HepG2 (cell line): Measurements from ENCODE around the gene NUP93. TPM values are rescaled to one million over a fixed set of nuclear protein-coding genes. Genes with fewer than 3 reads are reported as not detected.

Source experiments
- HOXA3 ChIP-seq: sonication (generic); formaldehyde crosslinking; IDR thresholded peaks from 2 replicates; pipeline ENCODE4 v1.5.0; 2020; ENCODE audit warnings: missing genetic modification reagents
- ISX ChIP-seq: sonication (generic); formaldehyde crosslinking; conservative IDR thresholded peaks from 2 replicates; pipeline ENCODE4 v1.5.0; 2020; ENCODE audit warnings: missing genetic modification reagents
- NFE2L1 ChIP-seq: sonication (generic); formaldehyde crosslinking; IDR thresholded peaks from 2 replicates; pipeline ENCODE4 v1.4.0; 2020; ENCODE audit warnings: missing genetic modification reagents, mild to moderate bottlenecking, borderline replicate concordance
- SOX13 ChIP-seq, 3 experiments: fragments of 450-650 bp in 1 of 3; sonication (generic) in 1 of 3; formaldehyde crosslinking in 1 of 3; IDR thresholded peaks in 2 of 3; conservative IDR thresholded peaks in 1 of 3; 2 replicates each; pipeline versions ENCODE4 v1.5.0 to v1.6.1; 2016 to 2020; ENCODE audit warnings: antibody characterized with exemption in 1 of 3, mild to moderate bottlenecking in 1 of 3, missing compliant biosample characterization in 1 of 3, missing genetic modification reagents in 1 of 3, moderate library complexity in 1 of 3
- TCF12 ChIP-seq, 2 experiments: fragments of 450-650 bp in 1 of 2; sonication (generic) in 1 of 2; formaldehyde crosslinking in 1 of 2; IDR thresholded peaks; 2 replicates each; pipeline versions ENCODE4 v1.6.1 to v1.8.0; 2017 to 2022; ENCODE audit warnings: antibody characterized with exemption in 1 of 2, mild to moderate bottlenecking in 1 of 2, missing genetic modification reagents in 1 of 2, moderate library complexity in 1 of 2
- ZC3H13 ChIP-seq: sonication (generic); formaldehyde crosslinking; IDR thresholded peaks from 2 replicates; pipeline ENCODE4 v1.8.1; 2023; ENCODE audit warnings: mild to moderate bottlenecking, missing genetic modification reagents, moderate library complexity
- ZFP1 ChIP-seq: IDR thresholded peaks from 2 replicates; pipeline ENCODE4 v1.6.1; 2016
- ZIK1 ChIP-seq: sonication (generic); formaldehyde crosslinking; IDR thresholded peaks from 2 replicates; pipeline ENCODE4 v1.5.0; 2020; ENCODE audit warnings: mild to moderate bottlenecking, low read depth, missing genetic modification reagents, borderline replicate concordance
- ZNF430 ChIP-seq: sonication (generic); formaldehyde crosslinking; IDR thresholded peaks from 2 replicates; pipeline ENCODE4 v1.9.0; 2021; ENCODE audit warnings: mild to moderate bottlenecking, missing genetic modification reagents
- ZNF441 ChIP-seq: sonication (generic); formaldehyde crosslinking; IDR thresholded peaks from 2 replicates; pipeline ENCODE4 v1.7.0; 2021; ENCODE audit warnings: missing genetic modification reagents, borderline replicate concordance
- ZNF614 ChIP-seq: IDR thresholded peaks from 2 replicates; pipeline ENCODE4 v1.6.1; 2018; ENCODE audit warnings: missing biosample characterization, missing genetic modification reagents, inconsistent platforms, borderline replicate concordance
- ZNF7 ChIP-seq: IDR thresholded peaks from 2 replicates; pipeline ENCODE4 v1.6.1; 2016; ENCODE audit warnings: missing biosample characterization, missing genetic modification reagents
- polyA plus RNA-seq, 8 experiments: library from polyadenylated mRNA; depleted of rRNA in 3 of 8; stranded (reverse) in 7 of 8; unstranded in 1 of 8; fragments of >200 nt; fragmentation: Illumina TruSeq in 4 of 8; extraction: Trizol in 4 of 8; gene quantifications; 2 replicates each; pipeline versions ENCODE4 v1.2.1 to v1.2.3, GENCODE V29; 2011 to 2016; ENCODE audit warnings: low read depth in 4 of 8, missing spikeins in 1 of 8, mixed read lengths in 1 of 8; ENCODE audit not compliant: insufficient read depth in 1 of 8
- total RNA-seq, 5 experiments: library from RNA; depleted of rRNA; stranded (reverse); fragments of >200 nt; fragmentation: Illumina TruSeq; extraction: Trizol; gene quantifications; 2 replicates each; pipeline ENCODE4 v1.2.3, GENCODE V29; 2016; ENCODE audit warnings: low read depth in 1 of 5
- TF ChIP-seq, protein P1 (sequence below): sonication (generic); formaldehyde crosslinking; IDR thresholded peaks from 2 replicates; pipeline ENCODE4 v1.4.0; 2020; ENCODE audit warnings: missing genetic modification reagents, borderline replicate concordance
- TF ChIP-seq, protein P2 (sequence below): sonication (generic); formaldehyde crosslinking; IDR thresholded peaks from 2 replicates; pipeline ENCODE4 v1.5.1; 2020; ENCODE audit warnings: mild to moderate bottlenecking, moderate library complexity, missing genetic modification reagents
- TF ChIP-seq, protein P3 (sequence below): fragments of 450-650 bp; IDR thresholded peaks from 2 replicates; pipeline ENCODE4 v1.6.1; 2017; ENCODE audit warnings: mild to moderate bottlenecking
- TF ChIP-seq, protein P4 (sequence below): sonication (generic); formaldehyde crosslinking; IDR thresholded peaks from 2 replicates; pipeline ENCODE4 v1.4.0; 2020; ENCODE audit warnings: missing genetic modification reagents, borderline replicate concordance
- TF ChIP-seq, protein P5 (sequence below): IDR thresholded peaks from 2 replicates; pipeline ENCODE4 v1.6.1; 2012; ENCODE audit warnings: inconsistent platforms
- TF ChIP-seq, protein P6 (sequence below): IDR thresholded peaks from 2 replicates; pipeline ENCODE4 v1.6.1; 2016; ENCODE audit warnings: missing genetic modification reagents, missing compliant biosample characterization

Gene NUP93
- total and polyA plus RNA-seq, 2 of the 13 experiments (the other 11 are each of a cell fraction or from before 2014, with no cell fraction given): 58.5 to 140 TPM

DNA sequence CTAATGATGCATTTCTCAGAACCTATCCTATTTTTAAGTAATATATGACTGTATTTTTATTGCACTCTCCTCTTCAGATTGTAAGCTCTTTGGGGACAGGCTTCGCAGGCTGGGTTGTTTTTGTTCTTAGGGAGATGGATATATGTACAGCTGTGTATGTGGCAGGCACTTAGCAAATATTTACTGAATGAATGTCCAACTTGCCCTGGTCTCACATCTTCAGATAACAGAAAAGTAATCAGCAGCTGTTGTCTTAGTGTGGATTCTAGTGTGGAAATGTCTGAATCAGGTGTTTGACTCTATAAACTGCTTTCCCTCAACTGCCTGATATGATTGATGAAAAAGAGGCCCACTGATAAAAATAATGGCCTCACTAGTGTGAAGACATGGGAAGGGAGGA, 88.0 kb downstream of the NUP93 start (continued):
- TF ChIP-seq, protein P1, sequence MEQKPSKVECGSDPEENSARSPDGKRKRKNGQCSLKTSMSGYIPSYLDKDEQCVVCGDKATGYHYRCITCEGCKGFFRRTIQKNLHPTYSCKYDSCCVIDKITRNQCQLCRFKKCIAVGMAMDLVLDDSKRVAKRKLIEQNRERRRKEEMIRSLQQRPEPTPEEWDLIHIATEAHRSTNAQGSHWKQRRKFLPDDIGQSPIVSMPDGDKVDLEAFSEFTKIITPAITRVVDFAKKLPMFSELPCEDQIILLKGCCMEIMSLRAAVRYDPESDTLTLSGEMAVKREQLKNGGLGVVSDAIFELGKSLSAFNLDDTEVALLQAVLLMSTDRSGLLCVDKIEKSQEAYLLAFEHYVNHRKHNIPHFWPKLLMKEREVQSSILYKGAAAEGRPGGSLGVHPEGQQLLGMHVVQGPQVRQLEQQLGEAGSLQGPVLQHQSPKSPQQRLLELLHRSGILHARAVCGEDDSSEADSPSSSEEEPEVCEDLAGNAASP (CRISPR knock-in tag): peak; percentile 56; the same call in 1 of the 2 replicates
- TF ChIP-seq, protein P2, sequence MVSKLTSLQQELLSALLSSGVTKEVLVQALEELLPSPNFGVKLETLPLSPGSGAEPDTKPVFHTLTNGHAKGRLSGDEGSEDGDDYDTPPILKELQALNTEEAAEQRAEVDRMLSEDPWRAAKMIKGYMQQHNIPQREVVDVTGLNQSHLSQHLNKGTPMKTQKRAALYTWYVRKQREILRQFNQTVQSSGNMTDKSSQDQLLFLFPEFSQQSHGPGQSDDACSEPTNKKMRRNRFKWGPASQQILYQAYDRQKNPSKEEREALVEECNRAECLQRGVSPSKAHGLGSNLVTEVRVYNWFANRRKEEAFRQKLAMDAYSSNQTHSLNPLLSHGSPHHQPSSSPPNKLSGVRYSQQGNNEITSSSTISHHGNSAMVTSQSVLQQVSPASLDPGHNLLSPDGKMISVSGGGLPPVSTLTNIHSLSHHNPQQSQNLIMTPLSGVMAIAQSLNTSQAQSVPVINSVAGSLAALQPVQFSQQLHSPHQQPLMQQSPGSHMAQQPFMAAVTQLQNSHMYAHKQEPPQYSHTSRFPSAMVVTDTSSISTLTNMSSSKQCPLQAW: peak; percentile 77
- TF ChIP-seq ISX (CRISPR knock-in tag): no peak
- 0 out of 2 replicates have a peak, but pooled peaks have one; percentile 42 for TF ChIP-seq SOX13 (IDR thresholded peaks at IDR 0.05)
- TF ChIP-seq SOX13 (CRISPR knock-in tag; conservative IDR thresholded peaks at IDR 0.05 in 1 of 2, IDR thresholded peaks at IDR 0.05 in 1 of 2): peak in 1 of 2 experiments; percentile 87; a peak in 2 of 4 replicates
- TF ChIP-seq, protein P3, sequence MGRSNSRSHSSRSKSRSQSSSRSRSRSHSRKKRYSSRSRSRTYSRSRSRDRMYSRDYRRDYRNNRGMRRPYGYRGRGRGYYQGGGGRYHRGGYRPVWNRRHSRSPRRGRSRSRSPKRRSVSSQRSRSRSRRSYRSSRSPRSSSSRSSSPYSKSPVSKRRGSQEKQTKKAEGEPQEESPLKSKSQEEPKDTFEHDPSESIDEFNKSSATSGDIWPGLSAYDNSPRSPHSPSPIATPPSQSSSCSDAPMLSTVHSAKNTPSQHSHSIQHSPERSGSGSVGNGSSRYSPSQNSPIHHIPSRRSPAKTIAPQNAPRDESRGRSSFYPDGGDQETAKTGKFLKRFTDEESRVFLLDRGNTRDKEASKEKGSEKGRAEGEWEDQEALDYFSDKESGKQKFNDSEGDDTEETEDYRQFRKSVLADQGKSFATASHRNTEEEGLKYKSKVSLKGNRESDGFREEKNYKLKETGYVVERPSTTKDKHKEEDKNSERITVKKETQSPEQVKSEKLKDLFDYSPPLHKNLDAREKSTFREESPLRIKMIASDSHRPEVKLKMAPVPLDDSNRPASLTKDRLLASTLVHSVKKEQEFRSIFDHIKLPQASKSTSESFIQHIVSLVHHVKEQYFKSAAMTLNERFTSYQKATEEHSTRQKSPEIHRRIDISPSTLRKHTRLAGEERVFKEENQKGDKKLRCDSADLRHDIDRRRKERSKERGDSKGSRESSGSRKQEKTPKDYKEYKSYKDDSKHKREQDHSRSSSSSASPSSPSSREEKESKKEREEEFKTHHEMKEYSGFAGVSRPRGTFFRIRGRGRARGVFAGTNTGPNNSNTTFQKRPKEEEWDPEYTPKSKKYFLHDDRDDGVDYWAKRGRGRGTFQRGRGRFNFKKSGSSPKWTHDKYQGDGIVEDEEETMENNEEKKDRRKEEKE: no peak
- no peak for TF ChIP-seq ZC3H13 (CRISPR knock-in tag)
- TF ChIP-seq, protein P4, sequence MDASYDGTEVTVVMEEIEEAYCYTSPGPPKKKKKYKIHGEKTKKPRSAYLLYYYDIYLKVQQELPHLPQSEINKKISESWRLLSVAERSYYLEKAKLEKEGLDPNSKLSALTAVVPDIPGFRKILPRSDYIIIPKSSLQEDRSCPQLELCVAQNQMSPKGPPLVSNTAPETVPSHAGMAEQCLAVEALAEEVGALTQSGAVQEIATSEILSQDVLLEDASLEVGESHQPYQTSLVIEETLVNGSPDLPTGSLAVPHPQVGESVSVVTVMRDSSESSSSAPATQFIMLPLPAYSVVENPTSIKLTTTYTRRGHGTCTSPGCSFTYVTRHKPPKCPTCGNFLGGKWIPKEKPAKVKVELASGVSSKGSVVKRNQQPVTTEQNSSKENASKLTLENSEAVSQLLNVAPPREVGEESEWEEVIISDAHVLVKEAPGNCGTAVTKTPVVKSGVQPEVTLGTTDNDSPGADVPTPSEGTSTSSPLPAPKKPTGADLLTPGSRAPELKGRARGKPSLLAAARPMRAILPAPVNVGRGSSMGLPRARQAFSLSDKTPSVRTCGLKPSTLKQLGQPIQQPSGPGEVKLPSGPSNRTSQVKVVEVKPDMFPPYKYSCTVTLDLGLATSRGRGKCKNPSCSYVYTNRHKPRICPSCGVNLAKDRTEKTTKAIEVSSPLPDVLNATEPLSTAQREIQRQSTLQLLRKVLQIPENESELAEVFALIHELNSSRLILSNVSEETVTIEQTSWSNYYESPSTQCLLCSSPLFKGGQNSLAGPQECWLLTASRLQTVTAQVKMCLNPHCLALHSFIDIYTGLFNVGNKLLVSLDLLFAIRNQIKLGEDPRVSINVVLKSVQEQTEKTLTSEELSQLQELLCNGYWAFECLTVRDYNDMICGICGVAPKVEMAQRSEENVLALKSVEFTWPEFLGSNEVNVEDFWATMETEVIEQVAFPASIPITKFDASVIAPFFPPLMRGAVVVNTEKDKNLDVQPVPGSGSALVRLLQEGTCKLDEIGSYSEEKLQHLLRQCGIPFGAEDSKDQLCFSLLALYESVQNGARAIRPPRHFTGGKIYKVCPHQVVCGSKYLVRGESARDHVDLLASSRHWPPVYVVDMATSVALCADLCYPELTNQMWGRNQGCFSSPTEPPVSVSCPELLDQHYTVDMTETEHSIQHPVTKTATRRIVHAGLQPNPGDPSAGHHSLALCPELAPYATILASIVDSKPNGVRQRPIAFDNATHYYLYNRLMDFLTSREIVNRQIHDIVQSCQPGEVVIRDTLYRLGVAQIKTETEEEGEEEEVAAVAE (CRISPR knock-in tag): peak; percentile 46; the same call in 1 of the 2 replicates
- TF ChIP-seq ZFP1 (CRISPR knock-in tag): 0 out of 2 replicates have a peak, but pooled peaks have one; percentile 38
- TF ChIP-seq, protein P5, sequence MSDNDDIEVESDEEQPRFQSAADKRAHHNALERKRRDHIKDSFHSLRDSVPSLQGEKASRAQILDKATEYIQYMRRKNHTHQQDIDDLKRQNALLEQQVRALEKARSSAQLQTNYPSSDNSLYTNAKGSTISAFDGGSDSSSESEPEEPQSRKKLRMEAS: 0 out of 2 replicates have a peak, but pooled peaks have one; percentile 15
- TF ChIP-seq ZNF7: no peak
- no peak for TF ChIP-seq ZIK1 (CRISPR knock-in tag)
- 0 out of 2 replicates have a peak, but pooled peaks have one; percentile 33 for TF ChIP-seq HOXA3 (CRISPR knock-in tag)
- TF ChIP-seq ZNF614 (CRISPR knock-in tag): peak; percentile 93; the same call in 1 of the 2 replicates
- peak; percentile 95 for TF ChIP-seq ZNF441
- TF ChIP-seq TCF12 (IDR thresholded peaks at IDR 0.05): no peak
- TF ChIP-seq TCF12 (CRISPR knock-in tag; IDR thresholded peaks at IDR 0.05): no peak
- TF ChIP-seq NFE2L1 (CRISPR knock-in tag): no peak
- TF ChIP-seq ZNF430 (CRISPR knock-in tag): 0 out of 2 replicates have a peak, but pooled peaks have one; percentile 20
- TF ChIP-seq, protein P6, sequence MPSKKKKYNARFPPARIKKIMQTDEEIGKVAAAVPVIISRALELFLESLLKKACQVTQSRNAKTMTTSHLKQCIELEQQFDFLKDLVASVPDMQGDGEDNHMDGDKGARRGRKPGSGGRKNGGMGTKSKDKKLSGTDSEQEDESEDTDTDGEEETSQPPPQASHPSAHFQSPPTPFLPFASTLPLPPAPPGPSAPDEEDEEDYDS (CRISPR knock-in tag): peak; percentile 15; the same call in 1 of the 2 replicates
